K562 (cell line): ENCODE data around the gene KCNK3. TPM values are rescaled to one million over a fixed set of nuclear protein-coding genes. Genes with fewer than 3 reads are reported as not detected.

Experiments
- AFF4 ChIP-seq: sonication (generic); formaldehyde crosslinking; IDR thresholded peaks from 2 replicates; pipeline ENCODE4 v1.8.0; 2023; ENCODE audit warnings: mild to moderate bottlenecking, missing genetic modification reagents
- CREB1 ChIP-seq, 2 experiments: sonication (generic) in 1 of 2; formaldehyde crosslinking in 1 of 2; IDR thresholded peaks; 2 replicates each; pipeline versions ENCODE4 v1.6.1 to v1.8.0; 2012 to 2022; ENCODE audit warnings: inconsistent platforms in 1 of 2, mild to moderate bottlenecking in 1 of 2, missing genetic modification reagents in 1 of 2, moderate library complexity in 1 of 2
- CREM ChIP-seq: IDR thresholded peaks from 2 replicates; pipeline ENCODE4 v1.6.1; 2014; ENCODE audit warnings: antibody characterized with exemption, low read depth
- DPF2 ChIP-seq: fragments of 450-650 bp; IDR thresholded peaks from 2 replicates; pipeline ENCODE4 v1.6.1; 2016
- ETV6 ChIP-seq, 3 experiments: fragments of 150-350 bp in 1 of 3; sonication (generic) in 1 of 3; formaldehyde crosslinking in 1 of 3; IDR thresholded peaks; 2 replicates each; pipeline versions ENCODE4 v1.6.1 to v1.8.0; 2014 to 2022; ENCODE audit warnings: borderline replicate concordance in 2 of 3, low read depth in 2 of 3, antibody characterized with exemption in 1 of 3, low read length in 1 of 3, mild to moderate bottlenecking in 1 of 3, missing genetic modification reagents in 1 of 3
- FOS ChIP-seq: IDR thresholded peaks from 3 replicates; pipeline ENCODE4 v1.6.1; 2011; ENCODE audit not compliant: insufficient read length; ENCODE audit errors: extremely low read depth
- FOXJ2 ChIP-seq: fragments of 200-800 bp; sonication (Bioruptor generic); IDR thresholded peaks from 2 replicates; pipeline ENCODE4 v1.6.1; 2016; ENCODE audit warnings: missing genetic modification characterization, missing compliant biosample characterization
- GABPA ChIP-seq: fragments of 200-800 bp; sonication (Bioruptor generic); conservative IDR thresholded peaks from 2 replicates; pipeline ENCODE4 v1.6.1; 2016; ENCODE audit warnings: low read depth, missing genetic modification characterization, missing compliant biosample characterization
- MAFG ChIP-seq: fragments of 450-650 bp; conservative IDR thresholded peaks from 2 replicates; pipeline ENCODE4 v1.6.1; 2016; ENCODE audit warnings: missing genetic modification characterization, missing compliant biosample characterization
- MEF2A ChIP-seq: IDR thresholded peaks from 2 replicates; pipeline ENCODE4 v1.6.1; 2011; ENCODE audit warnings: low read depth, mild to moderate bottlenecking, low read length, moderate library complexity; ENCODE audit not compliant: control insufficient read depth
- MEF2D ChIP-seq: conservative IDR thresholded peaks from 2 replicates; pipeline ENCODE4 v1.6.1; 2016; ENCODE audit warnings: low read depth, missing genetic modification characterization, missing compliant biosample characterization
- MLX ChIP-seq, 2 experiments: fragments of 450-650 bp in 1 of 2; sonication (generic) in 1 of 2; formaldehyde crosslinking; conservative IDR thresholded peaks; 2 replicates each; pipeline versions ENCODE4 v1.4.0 to v1.8.1; 2020 to 2022; ENCODE audit warnings: mild to moderate bottlenecking in 1 of 2, missing genetic modification reagents in 1 of 2
- MYNN ChIP-seq, 2 experiments: sonication (generic); formaldehyde crosslinking in 1 of 2; IDR thresholded peaks; 2 replicates each; pipeline versions ENCODE4 v1.5.0 to v1.6.1; 2016 to 2020; ENCODE audit warnings: antibody characterized with exemption in 1 of 2, missing genetic modification reagents in 1 of 2
- NFE2 ChIP-seq: IDR thresholded peaks from 2 replicates; pipeline ENCODE4 v1.6.1; 2014; ENCODE audit warnings: antibody characterized with exemption, low read depth
- PKNOX1 ChIP-seq: fragments of 450-650 bp; IDR thresholded peaks from 2 replicates; pipeline ENCODE4 v1.6.1; 2016
- SAFB ChIP-seq: fragments of 200-400 bp; formaldehyde crosslinking; IDR thresholded peaks from 2 replicates; pipeline ENCODE4 v1.6.1; 2017; ENCODE audit warnings: low read depth, low read length, borderline replicate concordance
- TARDBP ChIP-seq: fragments of 450-650 bp; IDR thresholded peaks from 2 replicates; pipeline ENCODE4 v1.6.1; 2016
- TFAP4 ChIP-seq: sonication (generic); formaldehyde crosslinking; IDR thresholded peaks from 2 replicates; pipeline ENCODE4 v1.8.0; 2022; ENCODE audit warnings: missing genetic modification reagents, mild to moderate bottlenecking, moderate library complexity, borderline replicate concordance
- TOE1 ChIP-seq, 2 experiments: fragments of 450-650 bp in 1 of 2; sonication (generic) in 1 of 2; formaldehyde crosslinking in 1 of 2; IDR thresholded peaks; 2 replicates each; pipeline versions ENCODE4 v1.7.1 to v1.8.0; 2016 to 2022; ENCODE audit warnings: borderline replicate concordance in 2 of 2, mild to moderate bottlenecking in 2 of 2, antibody characterized with exemption in 1 of 2, inconsistent platforms in 1 of 2, low read depth in 1 of 2, missing genetic modification reagents in 1 of 2, moderate library complexity in 1 of 2
- ZNF239 ChIP-seq: fragments of 250-450 bp; sonication (Bioruptor Pico); IDR thresholded peaks from 2 replicates; pipeline ENCODE4 v1.4.0; 2020; ENCODE audit warnings: mild to moderate bottlenecking
- polyA plus RNA-seq, 8 experiments: library from polyadenylated mRNA; depleted of rRNA in 4 of 8; stranded (reverse) in 5 of 8; unstranded in 3 of 8; fragments of >200 nt; fragmentation: Nextera tagmentation in 2 of 8; fragmentation: Illumina TruSeq in 1 of 8; extraction: Ambion mirVana in 2 of 8; extraction: Trizol in 1 of 8; gene quantifications; 2 replicates each; pipeline versions ENCODE4 v1.2.1 to v1.2.3, GENCODE V29; 2011 to 2014; ENCODE audit warnings: inconsistent platforms in 1 of 8, missing spikeins in 1 of 8
- total RNA-seq, 7 experiments: library from RNA; depleted of rRNA in 6 of 7; stranded (reverse); fragments of >200 nt in 6 of 7; fragmentation: Illumina TruSeq in 2 of 7; extraction: Trizol in 2 of 7; gene quantifications; 2 replicates each; pipeline versions ENCODE4 v1.2.1 to v1.2.3, GENCODE V29; 2011 to 2021; ENCODE audit warnings: low replicate concordance in 1 of 7

The KCNK3 gene
- total and polyA plus RNA-seq, 9 of the 15 experiments (the other 6 are each of a cell fraction or from before 2014, with no cell fraction given): 0.01 to 0.20 (median 0.07) TPM; not detected in 5

GRCh38 chr2:26769089-26769761 lies 76.7 kb downstream of the KCNK3 start (continued):
- TF ChIP-seq AFF4: peak; percentile 32
- peak; percentile 94 for TF ChIP-seq MYNN (IDR thresholded peaks at IDR 0.05)
- TF ChIP-seq MYNN (CRISPR knock-in tag; IDR thresholded peaks at IDR 0.05): no peak
- peak; percentile 56 for TF ChIP-seq FOS
- no peak for TF ChIP-seq SAFB
- TF ChIP-seq MAFG (tag): peak; percentile 81
- peak; percentile 92 for TF ChIP-seq TFAP4 (CRISPR knock-in tag)
- peak; percentile 80 for TF ChIP-seq TOE1 (IDR thresholded peaks at IDR 0.05; ENCODE audit: borderline replicate concordance)
- TF ChIP-seq TOE1 (CRISPR knock-in tag; IDR thresholded peaks at IDR 0.05; ENCODE audit: borderline replicate concordance, low read depth): 0 out of 2 replicates have a peak, but pooled peaks have one; percentile 73
- TF ChIP-seq CREM: peak; percentile 84
- peak; percentile 5; the same call in 1 of the 2 replicates for TF ChIP-seq PKNOX1
- peak; percentile 61; the same call in 1 of the 2 replicates for TF ChIP-seq MEF2D (tag)
- no peak for TF ChIP-seq MLX (CRISPR knock-in tag; conservative IDR thresholded peaks at IDR 0.05)
- TF ChIP-seq GABPA (tag): peak; percentile 61
- peak; percentile 94 for TF ChIP-seq DPF2
- peak in 1 of 2 experiments; percentile 66; a peak in 1 of 4 replicates for TF ChIP-seq ETV6 (IDR thresholded peaks at IDR 0.05; ENCODE audit: borderline replicate concordance in 1 of 2, low read depth in 2 of 2, low read length in 1 of 2)
- no peak for TF ChIP-seq ETV6 (CRISPR knock-in tag; IDR thresholded peaks at IDR 0.05; ENCODE audit: borderline replicate concordance)
- TF ChIP-seq NFE2: peak; percentile 56; the same call in 1 of the 2 replicates
- peak; percentile 25; the same call in 1 of the 2 replicates for TF ChIP-seq ZNF239 (CRISPR knock-in tag)
- peak; percentile 49 for TF ChIP-seq CREB1 (IDR thresholded peaks at IDR 0.05)
- peak; percentile 65 for TF ChIP-seq CREB1 (CRISPR knock-in tag; IDR thresholded peaks at IDR 0.05)
- no peak for TF ChIP-seq MEF2A
- TF ChIP-seq FOXJ2: no peak
- peak; percentile 81; the same call in 1 of the 2 replicates for TF ChIP-seq TARDBP
